Measurements from ENCODE around the gene SF3B3. TPM values are rescaled to one million over a fixed set of nuclear protein-coding genes. Genes with fewer than 3 reads are reported as not detected.
"Not testable (repeated sequence)": the region's sequence is repeated elsewhere in the genome, so short reads cannot be mapped to it uniquely, and the experiment has no call there.

The SF3B3 gene
- total and polyA plus RNA-seq, 2 donors (not counting 1 experiment from before 2014, with no cell fraction given), result 67.1 to 266 TPM

DNA sequence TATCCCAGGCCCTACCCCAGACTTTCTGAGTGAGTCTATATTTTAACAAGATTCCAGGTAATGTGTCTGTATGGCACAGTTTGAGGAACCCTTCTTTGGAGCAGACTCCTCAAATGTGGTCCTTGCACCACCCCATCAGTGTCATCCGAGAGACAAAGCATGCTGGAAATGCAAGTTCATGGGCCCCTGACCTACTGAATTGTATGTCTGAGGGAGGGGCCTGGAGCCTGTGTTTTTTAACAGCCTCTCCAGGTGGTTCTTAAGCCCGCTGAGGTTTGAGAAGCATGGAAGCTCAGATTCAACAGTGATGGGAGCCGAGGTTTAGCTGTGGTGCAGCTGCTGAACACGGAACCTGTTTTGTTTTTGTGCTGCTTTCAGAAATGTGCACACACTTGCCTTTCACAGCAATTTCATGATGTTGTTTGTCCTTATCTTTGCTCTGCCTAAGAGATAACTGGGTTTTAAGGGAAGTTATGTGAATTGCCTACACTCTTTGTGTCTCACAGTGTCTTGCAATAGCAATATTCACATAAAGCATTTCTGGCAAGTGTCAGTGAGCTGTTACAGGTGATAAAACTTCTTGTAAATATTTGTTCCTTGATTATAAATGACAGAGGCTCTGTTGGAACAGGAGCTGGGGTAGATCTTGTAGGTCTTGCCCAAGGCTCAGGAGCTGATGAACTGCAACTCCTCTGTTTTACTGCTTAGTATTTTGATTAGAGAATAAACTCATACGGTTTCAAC, 90.8 kb downstream of the SF3B3 start:
- ATAC-seq (ENCODE audit: low read depth) (no peak), DNase-seq (no peak)
- peaks cover 3% of the 10 kb centered on the region for H3K27me3 Mint-ChIP-seq
- H3K4me1 ChIP-seq (ENCODE audit: control insufficient read depth in 2 of 2, insufficient read depth in 2 of 2, low read length in 2 of 2), result no peaks in the 10 kb centered on the region
- H3K9ac ChIP-seq (ENCODE audit: low read length), result no peak overlapping the region
- H3K4me3 ChIP-seq (ENCODE audit: control extremely low read depth in 1 of 5, extremely low read depth in 1 of 5, insufficient read depth in 1 of 5, low read depth in 2 of 5, low read length in 4 of 5), result no peak overlapping the region
- no peak overlapping the region for H2AFZ ChIP-seq (ENCODE audit: insufficient read depth, low read depth, low read length, poor library complexity, severe bottlenecking)
- no peaks in the 10 kb centered on the region for H3K27me3 ChIP-seq (replicated peaks in 1 of 4; ENCODE audit: control extremely low read depth in 1 of 4, control insufficient read depth in 3 of 4, insufficient read depth in 4 of 4, low read length in 3 of 4)
- H3K9me3 ChIP-seq (ENCODE audit: control extremely low read depth in 1 of 3, control insufficient read depth in 2 of 3, insufficient read depth in 1 of 3, low read length in 2 of 3), result no peaks in the 10 kb centered on the region
- H3K27ac Mint-ChIP-seq, result no peak overlapping the region
- H3K9me3 Mint-ChIP-seq (ENCODE audit: insufficient read depth), result no peaks in the 10 kb centered on the region
- no peaks in the 10 kb centered on the region for H4K20me1 ChIP-seq (ENCODE audit: control insufficient read depth, insufficient read depth, low read length, poor library complexity, severe bottlenecking)
- no peaks in the 10 kb centered on the region for H3K79me2 ChIP-seq (ENCODE audit: control insufficient read depth, insufficient read depth, low read length)
- TF ChIP-seq, protein P1, sequence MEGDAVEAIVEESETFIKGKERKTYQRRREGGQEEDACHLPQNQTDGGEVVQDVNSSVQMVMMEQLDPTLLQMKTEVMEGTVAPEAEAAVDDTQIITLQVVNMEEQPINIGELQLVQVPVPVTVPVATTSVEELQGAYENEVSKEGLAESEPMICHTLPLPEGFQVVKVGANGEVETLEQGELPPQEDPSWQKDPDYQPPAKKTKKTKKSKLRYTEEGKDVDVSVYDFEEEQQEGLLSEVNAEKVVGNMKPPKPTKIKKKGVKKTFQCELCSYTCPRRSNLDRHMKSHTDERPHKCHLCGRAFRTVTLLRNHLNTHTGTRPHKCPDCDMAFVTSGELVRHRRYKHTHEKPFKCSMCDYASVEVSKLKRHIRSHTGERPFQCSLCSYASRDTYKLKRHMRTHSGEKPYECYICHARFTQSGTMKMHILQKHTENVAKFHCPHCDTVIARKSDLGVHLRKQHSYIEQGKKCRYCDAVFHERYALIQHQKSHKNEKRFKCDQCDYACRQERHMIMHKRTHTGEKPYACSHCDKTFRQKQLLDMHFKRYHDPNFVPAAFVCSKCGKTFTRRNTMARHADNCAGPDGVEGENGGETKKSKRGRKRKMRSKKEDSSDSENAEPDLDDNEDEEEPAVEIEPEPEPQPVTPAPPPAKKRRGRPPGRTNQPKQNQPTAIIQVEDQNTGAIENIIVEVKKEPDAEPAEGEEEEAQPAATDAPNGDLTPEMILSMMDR (IDR thresholded peaks at IDR 0.05), result no peak
- no peak for TF ChIP-seq EZH2 (IDR thresholded peaks at IDR 0.05; ENCODE audit: borderline replicate concordance, insufficient read depth, low read depth, low read length, poor library complexity, severe bottlenecking)
- intact Hi-C loops (cut with micrococcal nuclease), result no loop called here
- no peak overlapping the region for H3K4me2 ChIP-seq (replicated peaks; ENCODE audit: low read depth, low read length, poor library complexity, severe bottlenecking)
- CTCF ChIA-PET, result no interaction called here
- POLR2A ChIA-PET, result no interaction called here
- no peaks in the 10 kb centered on the region for H3K4me1 Mint-ChIP-seq
- 97% methylated on average over 3 of the region's 5 CpGs for WGBS (ENCODE audit: insufficient coverage)
- no peak overlapping the region for H3K4me3 Mint-ChIP-seq
- H3K36me3 ChIP-seq (replicated peaks in 1 of 2; ENCODE audit: control extremely low read depth in 1 of 2, control insufficient read depth in 1 of 2, extremely low read depth in 1 of 2, insufficient read depth in 2 of 2, low read length in 1 of 2), result no peaks in the 10 kb centered on the region
- H3K27ac ChIP-seq (ENCODE audit: low read length in 2 of 2), result no peak overlapping the region

DNA sequence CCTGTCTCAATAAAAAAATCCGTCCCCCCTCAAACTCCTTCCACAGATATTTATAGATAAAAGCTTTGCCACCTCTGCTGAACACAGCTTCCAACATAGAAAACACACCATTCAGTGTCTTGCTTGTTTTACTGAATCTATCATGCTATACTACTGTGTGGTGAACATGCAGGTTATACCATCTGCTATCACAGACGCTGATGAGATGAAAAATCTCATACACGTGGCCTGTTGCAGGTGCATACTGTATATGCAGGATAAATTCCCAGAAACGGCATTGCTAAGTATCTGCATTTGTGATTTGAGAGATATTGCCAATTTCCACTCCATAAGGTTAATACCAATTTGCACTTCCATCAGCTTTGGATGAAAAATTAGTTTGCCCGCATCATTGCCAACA, 92.3 kb downstream of the SF3B3 start:
- H3K9me3 ChIP-seq (ENCODE audit: control extremely low read depth in 1 of 3, control insufficient read depth in 2 of 3, insufficient read depth in 1 of 3, low read length in 2 of 3), result no peaks in the 10 kb centered on the region
- no peak overlapping the region for H3K27ac Mint-ChIP-seq
- no peaks in the 10 kb centered on the region for H3K9me3 Mint-ChIP-seq (ENCODE audit: insufficient read depth)
- no peaks in the 10 kb centered on the region for H3K36me3 ChIP-seq (replicated peaks in 1 of 2; ENCODE audit: control extremely low read depth in 1 of 2, control insufficient read depth in 1 of 2, extremely low read depth in 1 of 2, insufficient read depth in 2 of 2, low read length in 1 of 2)
- H3K4me2 ChIP-seq (replicated peaks; ENCODE audit: low read depth, low read length, poor library complexity, severe bottlenecking), result no peak overlapping the region
- H3K27me3 Mint-ChIP-seq, result peaks cover 7% of the 10 kb centered on the region
- ATAC-seq (ENCODE audit: low read depth), result no peak
- ChIA-PET POLR2A (no interaction called here), CTCF (no interaction called here)
- WGBS (ENCODE audit: insufficient coverage), result no CpG with 5 or more reads among the region's 5 CpGs
- H3K4me3 Mint-ChIP-seq, result no peak overlapping the region
- H3K27me3 ChIP-seq (replicated peaks in 1 of 4; ENCODE audit: control extremely low read depth in 1 of 4, control insufficient read depth in 3 of 4, insufficient read depth in 4 of 4, low read length in 3 of 4), result no peaks in the 10 kb centered on the region
- H3K4me1 Mint-ChIP-seq, result no peaks in the 10 kb centered on the region
- H3K9ac ChIP-seq (ENCODE audit: low read length), result no peak overlapping the region
- DNase-seq, result no peak
- TF ChIP-seq EZH2 (IDR thresholded peaks at IDR 0.05; ENCODE audit: borderline replicate concordance, insufficient read depth, low read depth, low read length, poor library complexity, severe bottlenecking), result no peak
- TF ChIP-seq, protein P1 (IDR thresholded peaks at IDR 0.05), result no peak
- intact Hi-C loops (cut with micrococcal nuclease), result no loop called here
- no peak overlapping the region for H2AFZ ChIP-seq (ENCODE audit: insufficient read depth, low read depth, low read length, poor library complexity, severe bottlenecking)
- H4K20me1 ChIP-seq (ENCODE audit: control insufficient read depth, insufficient read depth, low read length, poor library complexity, severe bottlenecking), result no peaks in the 10 kb centered on the region
- H3K4me1 ChIP-seq (ENCODE audit: control insufficient read depth in 2 of 2, insufficient read depth in 2 of 2, low read length in 2 of 2), result no peaks in the 10 kb centered on the region
- H3K27ac ChIP-seq (ENCODE audit: low read length in 2 of 2), result no peak overlapping the region
- no peak overlapping the region for H3K4me3 ChIP-seq (ENCODE audit: control extremely low read depth in 1 of 5, extremely low read depth in 1 of 5, insufficient read depth in 1 of 5, low read depth in 2 of 5, low read length in 4 of 5)
- no peaks in the 10 kb centered on the region for H3K79me2 ChIP-seq (ENCODE audit: control insufficient read depth, insufficient read depth, low read length)

DNA sequence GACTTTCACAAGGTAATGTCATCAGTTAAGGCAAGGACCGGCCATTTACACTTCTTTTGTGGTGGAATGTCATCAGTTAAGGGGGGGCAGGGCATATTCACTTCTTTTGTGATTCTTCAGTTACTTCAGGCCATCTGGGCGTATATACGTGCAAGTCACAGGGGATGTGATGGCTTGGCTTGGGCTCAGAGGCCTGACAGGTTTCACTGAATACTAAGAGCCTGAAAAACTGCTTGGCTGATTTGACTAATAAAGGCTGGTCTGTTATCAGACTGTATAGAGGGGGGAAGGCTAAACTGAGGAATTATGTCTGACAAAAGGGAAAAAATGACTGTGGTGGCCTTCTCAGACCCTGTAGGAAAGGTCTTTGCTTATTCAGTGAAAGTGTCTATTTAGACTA, 98.2 kb downstream of the SF3B3 start:
- DNase-seq; ATAC-seq (ENCODE audit: low read depth); H3K9ac ChIP-seq (ENCODE audit: low read length); H3K4me1 ChIP-seq (ENCODE audit: control insufficient read depth in 2 of 2, insufficient read depth in 2 of 2, low read length in 2 of 2); H3K9me3 Mint-ChIP-seq (ENCODE audit: insufficient read depth); H3K27ac ChIP-seq (ENCODE audit: low read length in 2 of 2); CTCF ChIA-PET; H4K20me1 ChIP-seq (ENCODE audit: control insufficient read depth, insufficient read depth, low read length, poor library complexity, severe bottlenecking); H3K4me2 ChIP-seq (replicated peaks; ENCODE audit: low read depth, low read length, poor library complexity, severe bottlenecking); H3K4me1 Mint-ChIP-seq; H3K4me3 ChIP-seq (ENCODE audit: control extremely low read depth in 1 of 5, extremely low read depth in 1 of 5, insufficient read depth in 1 of 5, low read depth in 2 of 5, low read length in 4 of 5); intact Hi-C loops (cut with micrococcal nuclease); H2AFZ ChIP-seq (ENCODE audit: insufficient read depth, low read depth, low read length, poor library complexity, severe bottlenecking); H3K79me2 ChIP-seq (ENCODE audit: control insufficient read depth, insufficient read depth, low read length); H3K27me3 Mint-ChIP-seq; H3K36me3 ChIP-seq (replicated peaks in 1 of 2; ENCODE audit: control extremely low read depth in 1 of 2, control insufficient read depth in 1 of 2, extremely low read depth in 1 of 2, insufficient read depth in 2 of 2, low read length in 1 of 2); H3K27ac Mint-ChIP-seq; POLR2A ChIA-PET; H3K27me3 ChIP-seq (replicated peaks in 1 of 4; ENCODE audit: control extremely low read depth in 1 of 4, control insufficient read depth in 3 of 4, insufficient read depth in 4 of 4, low read length in 3 of 4); H3K4me3 Mint-ChIP-seq; H3K9me3 ChIP-seq (ENCODE audit: control extremely low read depth in 1 of 3, control insufficient read depth in 2 of 3, insufficient read depth in 1 of 3, low read length in 2 of 3): not testable (repeated sequence)
- WGBS (ENCODE audit: insufficient coverage), result 85% methylated on average over 3 of the region's 3 CpGs
